CD14-positive monocyte (primary cell): ENCODE data around the gene IP6K2. TPM values are rescaled to one million over a fixed set of nuclear protein-coding genes. Genes with fewer than 3 reads are reported as not detected.

Experiments
- DNase-seq, 3 donors: peaks; one replicate each; pipeline ENCODE4 v3.0.0-alpha.2; 2011 to 2022
- H2AFZ ChIP-seq: 2 replicates; pipeline ENCODE4 v1.6.0; 2012; ENCODE audit warnings: mild to moderate bottlenecking, low read depth, low read length, inconsistent platforms; ENCODE audit not compliant: insufficient read depth, poor library complexity, severe bottlenecking
- H3K27ac ChIP-seq, 2 donors: 1 replicate in 1 of 2; 2 replicates in 1 of 2; pipeline ENCODE4 v1.5.1; 2012 to 2013; ENCODE audit warnings: low read length in 2 of 2, control low read depth in 1 of 2, inconsistent platforms in 1 of 2, low read depth in 1 of 2, mild to moderate bottlenecking in 1 of 2
- H3K27me3 ChIP-seq, 2 donors: one replicate each; pipeline versions ENCODE4 v1.6.0 to v1.6.1; 2011 to 2013; ENCODE audit warnings: low read length in 2 of 2; ENCODE audit not compliant: control insufficient read depth in 2 of 2, insufficient read depth in 2 of 2
- H3K36me3 ChIP-seq, 2 donors: replicated peaks in 1 of 2; 1 replicate in 1 of 2; 2 replicates in 1 of 2; pipeline versions ENCODE4 v1.5.1 to v1.6.1; 2012 to 2013; ENCODE audit warnings: low read length in 2 of 2, control low read depth in 1 of 2, inconsistent platforms in 1 of 2, mild to moderate bottlenecking in 1 of 2; ENCODE audit not compliant: insufficient read depth in 2 of 2, control insufficient read depth in 1 of 2
- H3K4me1 ChIP-seq, 2 donors: 1 replicate in 1 of 2; 2 replicates in 1 of 2; pipeline versions ENCODE4 v1.5.1 to v1.6.1; 2012 to 2013; ENCODE audit warnings: low read length in 2 of 2, control low read depth in 1 of 2, inconsistent platforms in 1 of 2, mild to moderate bottlenecking in 1 of 2, moderate library complexity in 1 of 2; ENCODE audit not compliant: insufficient read depth in 2 of 2, control insufficient read depth in 1 of 2
- H3K4me2 ChIP-seq: replicated peaks from 2 replicates; pipeline ENCODE3; 2012; ENCODE audit warnings: low read length, moderate library complexity, mild to moderate bottlenecking; ENCODE audit not compliant: poor library complexity, severe bottlenecking; ENCODE audit errors: extremely low read depth
- H3K4me3 ChIP-seq, 3 experiments: fragments of 200-600 bp in 1 of 3; sonication (generic) in 1 of 3; replicated peaks in 1 of 3; 1 replicate in 2 of 3; 2 replicates in 1 of 3; pipeline ENCODE4 v1.5.1; 2011 to 2013; ENCODE audit warnings: low read length in 3 of 3, mild to moderate bottlenecking in 3 of 3, control low read depth in 2 of 3, low read depth in 2 of 3, inconsistent platforms in 1 of 3, moderate library complexity in 1 of 3
- H3K79me2 ChIP-seq: 2 replicates; pipeline ENCODE4 v1.6.0; 2012; ENCODE audit warnings: mild to moderate bottlenecking, control low read depth, inconsistent platforms, low read length, moderate library complexity; ENCODE audit not compliant: insufficient read depth
- H3K9ac ChIP-seq: 2 replicates; pipeline ENCODE4 v1.6.0; 2017; ENCODE audit warnings: low read length, mild to moderate bottlenecking; ENCODE audit not compliant: insufficient read depth, poor library complexity, severe bottlenecking
- H3K9me3 ChIP-seq, 2 donors: replicated peaks in 1 of 2; 1 replicate in 1 of 2; 2 replicates in 1 of 2; pipeline versions ENCODE4 v1.5.1 to v1.6.1; 2012 to 2013; ENCODE audit warnings: low read length in 2 of 2, control low read depth in 1 of 2; ENCODE audit not compliant: control insufficient read depth in 1 of 2, insufficient read depth in 1 of 2
- H4K20me1 ChIP-seq: 2 replicates; pipeline ENCODE4 v1.6.0; 2012; ENCODE audit warnings: mild to moderate bottlenecking, low read length, control low read depth, moderate library complexity; ENCODE audit not compliant: insufficient read depth
- H3K27ac Mint-ChIP-seq, 7 donors: one replicate each; pipeline ENCODE4 v1.8.0; 2020; ENCODE audit warnings: mild to moderate bottlenecking in 7 of 7, mixed read lengths in 7 of 7, moderate library complexity in 6 of 7, inconsistent platforms in 2 of 7
- H3K27me3 Mint-ChIP-seq, 3 donors: one replicate each; pipeline ENCODE4 v1.8.0; 2021 to 2022; ENCODE audit warnings: low read depth in 3 of 3, mild to moderate bottlenecking in 3 of 3, mixed read lengths in 3 of 3, moderate library complexity in 3 of 3, inconsistent platforms in 1 of 3
- H3K36me3 Mint-ChIP-seq, 2 donors: one replicate each; pipeline ENCODE4 v1.8.0; 2020; ENCODE audit warnings: mixed read lengths in 2 of 2, inconsistent platforms in 1 of 2, mild to moderate bottlenecking in 1 of 2
- H3K4me1 Mint-ChIP-seq: one replicate; pipeline ENCODE4 v1.8.0; 2020; ENCODE audit warnings: mild to moderate bottlenecking, mixed read lengths
- H3K4me3 Mint-ChIP-seq, 2 donors: one replicate each; pipeline ENCODE4 v1.8.0; 2020; ENCODE audit warnings: mild to moderate bottlenecking in 2 of 2, mixed read lengths in 2 of 2, moderate library complexity in 1 of 2
- H3K9me3 Mint-ChIP-seq, 7 donors: one replicate each; pipeline ENCODE4 v1.8.0; 2020 to 2022; ENCODE audit warnings: mixed read lengths in 7 of 7, mild to moderate bottlenecking in 6 of 7, moderate library complexity in 6 of 7, inconsistent platforms in 2 of 7
- WGBS: methylation state at CpG from one replicate; pipeline ENCODE4 v1.1.5; 2013; ENCODE audit warnings: missing lambda C conversion rate; ENCODE audit not compliant: insufficient coverage; 5-methylcytosine and 5-hydroxymethylcytosine counted together
- intact Hi-C, 2 donors: fragments of 100-400 bp; cut with micrococcal nuclease; formaldehyde crosslinking; loops; one replicate each; pipeline versions ENCODE4 v1.15.0 to v1.15.1; 2023
- polyA plus RNA-seq, 3 donors: library from polyadenylated mRNA; depleted of rRNA in 1 of 3; unstranded in 2 of 3; stranded (reverse) in 1 of 3; fragments of 300-500 nt in 2 of 3; fragments of >200 nt in 1 of 3; fragmentation: Illumina TruSeq in 2 of 3; gene quantifications; 1 replicate in 2 of 3; 2 replicates in 1 of 3; pipeline ENCODE4 v1.2.3, GENCODE V29; 2012 to 2021
- TF ChIP-seq, protein P1 (sequence below): fragments of 200-600 bp; IDR thresholded peaks from one replicate; pipeline ENCODE4 v1.8.0; 2022; ENCODE audit warnings: antibody characterized with exemption, mild to moderate bottlenecking

Gene IP6K2
- polyA plus RNA-seq, 3 donors, result 16.5 to 53.8 (median 18.7) TPM

DNA sequence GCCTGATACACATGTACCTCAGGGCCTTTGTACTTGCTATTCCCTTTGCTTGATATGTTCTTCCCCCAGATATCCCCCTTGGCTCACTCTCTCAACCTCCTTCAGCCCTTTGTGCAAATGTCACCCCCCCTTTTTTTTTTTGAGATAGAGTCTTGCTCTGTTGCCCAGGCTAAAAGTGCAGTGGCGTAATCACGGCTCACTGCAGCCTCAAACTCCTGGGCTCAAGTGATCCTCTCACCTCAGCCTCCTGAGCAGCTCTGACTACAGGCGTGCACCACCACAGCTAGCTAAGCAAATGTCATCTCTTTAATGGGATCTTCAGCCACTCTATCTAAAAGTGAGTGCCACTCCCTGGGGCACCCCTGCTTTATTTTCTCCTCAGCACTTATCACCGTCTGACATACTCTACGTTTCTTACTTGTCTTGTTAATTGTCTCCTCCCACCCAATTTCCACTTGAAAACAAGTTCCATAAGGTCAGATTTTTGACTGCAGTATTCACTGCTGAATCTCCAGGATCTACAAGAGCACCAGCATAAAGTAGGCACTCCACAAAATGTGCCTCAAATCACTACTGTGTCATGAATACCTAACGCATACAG lies 14.6 kb downstream of the IP6K2 start:
- no peak overlapping the region for H3K9ac ChIP-seq
- no peaks in the 10 kb centered on the region for H3K27me3 ChIP-seq
- peaks cover 30 to 61% of the 10 kb centered on the region in 2 donors for H3K36me3 ChIP-seq
- intact Hi-C loops, result no loop called here
- DNase-seq, result no peak
- 100% methylated on average over 5 of the region's 6 CpGs for WGBS
- Mint-ChIP-seq H3K36me3 (peaks cover 16 to 54% of the 10 kb centered on the region in 2 donors), H3K27me3 (no peaks in the 10 kb centered on the region), H3K4me3 (no peak overlapping the region), H3K27ac (peak overlapping the region in 4 of 7 donors; percentile 0 to 20 (median 16)), H3K9me3 (no peaks in the 10 kb centered on the region), H3K4me1 (peaks cover 1% of the 10 kb centered on the region)
- H3K4me1 ChIP-seq, result no peaks in the 10 kb centered on the region
- H3K79me2 ChIP-seq, result peaks cover 98% of the 10 kb centered on the region
- H2AFZ ChIP-seq, result no peak overlapping the region
- H3K27ac ChIP-seq, result no peak overlapping the region
- H3K9me3 ChIP-seq, result no peaks in the 10 kb centered on the region
- no peak overlapping the region for H3K4me3 ChIP-seq
- no peak overlapping the region for H3K4me2 ChIP-seq
- TF ChIP-seq, protein P1, sequence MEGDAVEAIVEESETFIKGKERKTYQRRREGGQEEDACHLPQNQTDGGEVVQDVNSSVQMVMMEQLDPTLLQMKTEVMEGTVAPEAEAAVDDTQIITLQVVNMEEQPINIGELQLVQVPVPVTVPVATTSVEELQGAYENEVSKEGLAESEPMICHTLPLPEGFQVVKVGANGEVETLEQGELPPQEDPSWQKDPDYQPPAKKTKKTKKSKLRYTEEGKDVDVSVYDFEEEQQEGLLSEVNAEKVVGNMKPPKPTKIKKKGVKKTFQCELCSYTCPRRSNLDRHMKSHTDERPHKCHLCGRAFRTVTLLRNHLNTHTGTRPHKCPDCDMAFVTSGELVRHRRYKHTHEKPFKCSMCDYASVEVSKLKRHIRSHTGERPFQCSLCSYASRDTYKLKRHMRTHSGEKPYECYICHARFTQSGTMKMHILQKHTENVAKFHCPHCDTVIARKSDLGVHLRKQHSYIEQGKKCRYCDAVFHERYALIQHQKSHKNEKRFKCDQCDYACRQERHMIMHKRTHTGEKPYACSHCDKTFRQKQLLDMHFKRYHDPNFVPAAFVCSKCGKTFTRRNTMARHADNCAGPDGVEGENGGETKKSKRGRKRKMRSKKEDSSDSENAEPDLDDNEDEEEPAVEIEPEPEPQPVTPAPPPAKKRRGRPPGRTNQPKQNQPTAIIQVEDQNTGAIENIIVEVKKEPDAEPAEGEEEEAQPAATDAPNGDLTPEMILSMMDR, result no peak
- H4K20me1 ChIP-seq, result peaks cover 97% of the 10 kb centered on the region

DNA sequence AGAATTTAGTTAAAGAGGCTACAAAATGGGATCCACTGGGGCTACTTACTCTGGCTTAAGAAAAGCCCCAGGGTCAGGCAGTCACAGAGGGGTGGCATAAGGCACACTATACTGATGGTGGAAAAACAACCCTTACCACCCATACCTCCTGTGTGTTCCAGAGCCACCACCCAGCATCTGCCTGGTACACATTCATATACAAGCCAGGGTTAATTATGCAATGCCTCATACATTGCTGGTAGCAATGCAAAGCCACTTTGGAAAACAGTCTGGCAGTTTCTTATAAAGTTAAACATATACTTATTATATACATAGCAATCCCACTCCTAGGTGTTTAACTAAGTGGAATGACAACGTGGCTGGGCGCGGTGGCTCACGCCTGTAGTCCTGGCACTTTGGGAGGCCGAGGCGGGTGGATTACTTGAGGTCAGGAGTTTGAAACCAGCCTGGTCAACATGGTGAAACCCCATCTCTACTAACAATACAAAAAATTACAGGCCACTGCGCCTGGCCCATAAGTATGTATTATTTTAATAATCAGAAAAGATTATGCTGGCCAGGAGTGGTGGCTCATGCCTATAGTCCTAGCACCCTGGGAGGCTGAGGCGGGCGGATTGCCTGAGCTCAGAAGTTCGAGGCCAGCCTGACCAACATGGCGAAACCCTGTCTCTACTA lies 16.2 kb downstream of the IP6K2 start:
- no peak overlapping the region for H3K4me3 Mint-ChIP-seq
- Histone ChIP-seq H3K4me3 (no peak overlapping the region), H3K4me2 (no peak overlapping the region), H3K9me3 (no peaks in the 10 kb centered on the region), H2AFZ (no peak overlapping the region), H3K9ac (no peak overlapping the region), H4K20me1 (peaks cover 97% of the 10 kb centered on the region), H3K79me2 (peaks cover 97% of the 10 kb centered on the region), H3K4me1 (no peaks in the 10 kb centered on the region), H3K36me3 (peaks cover 26 to 56% of the 10 kb centered on the region in 2 donors), H3K27ac (no peak overlapping the region), H3K27me3 (no peaks in the 10 kb centered on the region)
- no peak overlapping the region for H3K27ac Mint-ChIP-seq
- H3K4me1 Mint-ChIP-seq, result peaks cover 1% of the 10 kb centered on the region
- intact Hi-C loops, result no loop called here
- H3K9me3 Mint-ChIP-seq, result no peaks in the 10 kb centered on the region
- WGBS, result no CpG with 5 or more reads among the region's 11 CpGs
- H3K36me3 Mint-ChIP-seq, result peaks cover 16 to 47% of the 10 kb centered on the region in 2 donors
- DNase-seq, result no peak
- no peaks in the 10 kb centered on the region for H3K27me3 Mint-ChIP-seq
- TF ChIP-seq, protein P1, result no peak
